Glutamatergic neuron (in vitro differentiated cells): ENCODE data around the gene CHST15. TPM values are rescaled to one million over a fixed set of nuclear protein-coding genes. Genes with fewer than 3 reads are reported as not detected.
"Not testable (repeated sequence)": the region's sequence is repeated elsewhere in the genome, so short reads cannot be mapped to it uniquely, and the experiment has no call there.

ENCODE experiments used
- DNase-seq: peaks from one replicate; pipeline ENCODE4 v3.0.0; 2022
- H3K27ac Mint-ChIP-seq: one replicate; pipeline ENCODE4 v1.8.0; 2020; ENCODE audit warnings: mild to moderate bottlenecking, mixed read lengths, inconsistent platforms; ENCODE audit not compliant: unreplicated experiment
- H3K27me3 Mint-ChIP-seq: one replicate; pipeline ENCODE4 v1.8.0; 2020; ENCODE audit warnings: mild to moderate bottlenecking, moderate library complexity, mixed read lengths, inconsistent platforms; ENCODE audit not compliant: unreplicated experiment
- H3K36me3 Mint-ChIP-seq: one replicate; pipeline ENCODE4 v1.8.0; 2020; ENCODE audit warnings: mild to moderate bottlenecking, mixed read lengths, inconsistent platforms; ENCODE audit not compliant: unreplicated experiment
- H3K4me1 Mint-ChIP-seq: one replicate; pipeline ENCODE4 v1.8.0; 2020; ENCODE audit warnings: mild to moderate bottlenecking, low read depth, mixed read lengths, inconsistent platforms; ENCODE audit not compliant: unreplicated experiment
- H3K4me3 Mint-ChIP-seq: one replicate; pipeline ENCODE4 v1.8.0; 2020; ENCODE audit warnings: mild to moderate bottlenecking, mixed read lengths, inconsistent platforms; ENCODE audit not compliant: unreplicated experiment
- H3K9me3 Mint-ChIP-seq: one replicate; pipeline ENCODE4 v1.8.0; 2020; ENCODE audit warnings: mild to moderate bottlenecking, moderate library complexity, mixed read lengths, inconsistent platforms; ENCODE audit not compliant: unreplicated experiment
- CTCF ChIP-seq: fragments of 200-600 bp; sonication (generic); IDR thresholded peaks from one replicate; pipeline ENCODE4 v1.5.0; 2021; ENCODE audit not compliant: partially characterized antibody, unreplicated experiment
- total RNA-seq: library from RNA; stranded (reverse); fragmentation: NEBNext Ultra II Directional; extraction: Animal tissue kit (Norgen Biotek cat#: 25700); gene quantifications from one replicate; pipeline ENCODE4 v1.2.1, GENCODE V29; 2021; ENCODE audit not compliant: unreplicated experiment

CHST15 gene
- total RNA-seq, 1 donor from 2014 or later, result 2.4 TPM

GRCh38 chr10:124105594-124105993 is 12.2 kb upstream of the CHST15 start:
- H3K36me3 Mint-ChIP-seq, result peaks cover 5% of the 10 kb centered on the region
- H3K27ac Mint-ChIP-seq, result no peak overlapping the region
- no peak for TF ChIP-seq CTCF
- DNase-seq, result no peak
- H3K9me3 Mint-ChIP-seq, result peaks cover 6% of the 10 kb centered on the region
- H3K4me1 Mint-ChIP-seq, result peaks cover 15% of the 10 kb centered on the region
- H3K27me3 Mint-ChIP-seq, result peaks cover 9% of the 10 kb centered on the region
- H3K4me3 Mint-ChIP-seq, result no peak overlapping the region

GRCh38 chr10:124105045-124105444 is 11.6 kb upstream of the CHST15 start:
- no peak overlapping the region for H3K4me3 Mint-ChIP-seq
- no peak for DNase-seq
- no peak overlapping the region for H3K27ac Mint-ChIP-seq
- peaks cover 15% of the 10 kb centered on the region for H3K4me1 Mint-ChIP-seq
- TF ChIP-seq CTCF, result no peak
- peaks cover 6% of the 10 kb centered on the region for H3K27me3 Mint-ChIP-seq
- peaks cover 7% of the 10 kb centered on the region for H3K9me3 Mint-ChIP-seq
- H3K36me3 Mint-ChIP-seq, result peaks cover 5% of the 10 kb centered on the region

GRCh38 chr10:124104011-124104627 is 10.7 kb upstream of the CHST15 start:
- Mint-ChIP-seq H3K4me3 (no peak overlapping the region), H3K27me3 (peaks cover 6% of the 10 kb centered on the region), H3K4me1 (peaks cover 15% of the 10 kb centered on the region), H3K9me3 (peaks cover 8% of the 10 kb centered on the region), H3K36me3 (peaks cover 5% of the 10 kb centered on the region), H3K27ac (no peak overlapping the region)
- DNase-seq, result no peak
- TF ChIP-seq CTCF, result no peak

- Mint-ChIP-seq H3K4me3 (no peak overlapping the region), H3K4me1 (peaks cover 6% of the 10 kb centered on the region), H3K9me3 (peaks cover 7% of the 10 kb centered on the region), H3K27ac (no peak overlapping the region), H3K27me3 (peaks cover 5% of the 10 kb centered on the region), H3K36me3 (peaks cover 5% of the 10 kb centered on the region)
- DNase-seq, result no peak
- no peak for TF ChIP-seq CTCF
Observed at GRCh38 chr10:124101351-124101750, 8.0 kb upstream of the CHST15 start.

- H3K27ac Mint-ChIP-seq, H3K4me3 Mint-ChIP-seq, H3K9me3 Mint-ChIP-seq, H3K36me3 Mint-ChIP-seq, H3K27me3 Mint-ChIP-seq, H3K4me1 Mint-ChIP-seq, DNase-seq: not testable (repeated sequence)
Observed at GRCh38 chr10:124100651-124101050, 7.3 kb upstream of the CHST15 start.
